OCI-LY3 (cell line): Measurements from ENCODE around the gene PTPRCAP.

Experiments
- H2AFZ ChIP-seq: fragments of 200-600, 300-600 bp; shearing (Covaris generic); 2 replicates; pipeline ENCODE4 v1.6.0; 2014; ENCODE audit warnings: antibody characterized with exemption, low read depth, low read length
- H3K27ac ChIP-seq: fragments of 200-600, 300-600 bp; sonication (generic); 2 replicates; pipeline ENCODE4 v1.5.1; 2014; ENCODE audit warnings: mild to moderate bottlenecking, low read length, moderate library complexity, mixed read lengths
- H3K27me3 ChIP-seq: fragments of 200-600, 300-600 bp; sonication (generic); 2 replicates; pipeline ENCODE4 v1.6.1; 2014; ENCODE audit warnings: low read depth, low read length, mixed read lengths
- H3K36me3 ChIP-seq: fragments of 200-600, 300-600 bp; sonication (generic); replicated peaks from 2 replicates; pipeline ENCODE3; 2014; ENCODE audit warnings: low read depth, low read length, mixed read lengths
- H3K4me1 ChIP-seq: fragments of 300-600, 200-600 bp; sonication (generic); 2 replicates; pipeline ENCODE4 v1.6.1; 2014; ENCODE audit warnings: low read length, mixed read lengths
- H3K4me2 ChIP-seq: fragments of 200-600, 300-600 bp; sonication (generic); 2 replicates; pipeline ENCODE4 v1.6.1; 2014; ENCODE audit warnings: low read length, mixed read lengths
- H3K4me3 ChIP-seq: fragments of 300-600, 200-600 bp; sonication (generic); 2 replicates; pipeline ENCODE4 v1.5.1; 2014; ENCODE audit warnings: antibody characterized with exemption, mild to moderate bottlenecking, low read length, moderate library complexity
- H3K79me2 ChIP-seq: fragments of 300-600, 200-600 bp; shearing (Covaris generic); 2 replicates; pipeline ENCODE4 v1.6.1; 2014; ENCODE audit warnings: mild to moderate bottlenecking, low read length, mixed read lengths
- H3K9ac ChIP-seq: fragments of 300-600, 200-600 bp; shearing (Covaris generic); 2 replicates; pipeline ENCODE4 v1.6.0; 2014; ENCODE audit warnings: mild to moderate bottlenecking, low read length, moderate library complexity
- H3K9me3 ChIP-seq: fragments of 200-600, 300-600 bp; shearing (Covaris generic); 2 replicates; pipeline ENCODE4 v1.6.1; 2014; ENCODE audit warnings: low read length, mixed read lengths; ENCODE audit not compliant: insufficient read depth
- H4K20me1 ChIP-seq: fragments of 200-600, 300-600 bp; sonication (generic); 2 replicates; pipeline ENCODE4 v1.6.1; 2016; ENCODE audit warnings: low read length, mixed read lengths; ENCODE audit not compliant: insufficient read depth
- EZH2phosphoT487 ChIP-seq: fragments of 200-600 bp; shearing (Covaris generic); IDR thresholded peaks from 2 replicates; pipeline ENCODE4 v1.6.1; 2018; ENCODE audit warnings: antibody characterized with exemption, mixed run types, low read depth
- TF ChIP-seq, protein P1 (sequence below): fragments of 200-600, 300-600 bp; sonication (generic); IDR thresholded peaks from 2 replicates; pipeline ENCODE4 v1.5.1; 2014; ENCODE audit warnings: antibody characterized with exemption, low read length, low read depth

PTPRCAP gene

DNA sequence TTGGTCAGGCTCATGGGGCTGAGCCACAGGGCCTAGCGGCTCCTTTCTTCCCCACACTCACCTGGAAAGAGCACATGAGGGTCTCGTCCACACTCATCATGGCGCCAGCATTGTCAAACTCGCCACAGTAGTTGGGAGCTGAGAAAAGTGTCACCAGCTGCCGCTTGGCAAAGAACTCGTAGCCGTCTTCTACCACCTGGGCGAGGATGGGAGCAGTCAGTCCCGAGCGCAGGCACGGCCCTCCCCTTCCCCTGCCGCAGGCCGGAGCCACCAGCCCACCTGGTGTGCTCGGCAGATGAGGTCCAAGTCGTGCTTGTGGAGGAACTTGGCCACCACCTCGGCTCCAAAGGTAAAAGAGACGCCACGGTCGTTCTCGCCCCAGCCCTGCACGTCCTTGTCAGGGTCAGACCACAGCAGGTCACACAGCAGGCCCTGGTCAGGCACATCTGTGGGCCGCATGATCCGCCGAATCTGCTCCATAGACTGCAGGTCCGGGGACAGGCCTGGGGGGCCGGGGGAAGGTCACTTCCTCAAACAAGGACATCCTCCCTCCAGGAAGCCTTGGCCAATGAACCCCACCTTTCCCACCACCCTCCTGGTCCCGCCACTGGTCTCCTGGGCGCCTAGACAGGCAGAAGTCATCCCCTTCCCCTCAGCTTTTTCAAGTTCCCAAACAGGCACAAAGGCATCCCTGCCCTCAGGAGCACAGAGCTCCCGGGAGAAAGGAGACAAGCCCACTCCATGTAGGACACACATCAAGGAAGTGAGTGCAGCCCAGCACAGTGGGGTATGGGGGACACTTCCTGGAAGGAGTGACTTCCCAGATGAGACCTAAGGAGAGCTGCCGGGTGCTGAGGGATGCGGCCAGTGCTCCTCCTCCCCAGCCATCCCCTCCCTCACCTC is 38.6 kb downstream of the PTPRCAP start:
- Histone ChIP-seq H3K79me2 (peaks cover 21% of the 10 kb centered on the region), H4K20me1 (peaks cover 11% of the 10 kb centered on the region; the same call in 1 of the 2 replicates), H3K27me3 (no peaks in the 10 kb centered on the region), H3K4me3 (no peak overlapping the region), H2AFZ (no peak overlapping the region), H3K4me1 (peaks cover 29% of the 10 kb centered on the region), H3K36me3 (peaks cover 47% of the 10 kb centered on the region), H3K27ac (no peak overlapping the region), H3K9ac (no peak overlapping the region), H3K9me3 (no peaks in the 10 kb centered on the region), H3K4me2 (no peak overlapping the region)
- TF ChIP-seq, protein P1, sequence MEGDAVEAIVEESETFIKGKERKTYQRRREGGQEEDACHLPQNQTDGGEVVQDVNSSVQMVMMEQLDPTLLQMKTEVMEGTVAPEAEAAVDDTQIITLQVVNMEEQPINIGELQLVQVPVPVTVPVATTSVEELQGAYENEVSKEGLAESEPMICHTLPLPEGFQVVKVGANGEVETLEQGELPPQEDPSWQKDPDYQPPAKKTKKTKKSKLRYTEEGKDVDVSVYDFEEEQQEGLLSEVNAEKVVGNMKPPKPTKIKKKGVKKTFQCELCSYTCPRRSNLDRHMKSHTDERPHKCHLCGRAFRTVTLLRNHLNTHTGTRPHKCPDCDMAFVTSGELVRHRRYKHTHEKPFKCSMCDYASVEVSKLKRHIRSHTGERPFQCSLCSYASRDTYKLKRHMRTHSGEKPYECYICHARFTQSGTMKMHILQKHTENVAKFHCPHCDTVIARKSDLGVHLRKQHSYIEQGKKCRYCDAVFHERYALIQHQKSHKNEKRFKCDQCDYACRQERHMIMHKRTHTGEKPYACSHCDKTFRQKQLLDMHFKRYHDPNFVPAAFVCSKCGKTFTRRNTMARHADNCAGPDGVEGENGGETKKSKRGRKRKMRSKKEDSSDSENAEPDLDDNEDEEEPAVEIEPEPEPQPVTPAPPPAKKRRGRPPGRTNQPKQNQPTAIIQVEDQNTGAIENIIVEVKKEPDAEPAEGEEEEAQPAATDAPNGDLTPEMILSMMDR = no peak
- TF ChIP-seq EZH2phosphoT487 = no peak

DNA sequence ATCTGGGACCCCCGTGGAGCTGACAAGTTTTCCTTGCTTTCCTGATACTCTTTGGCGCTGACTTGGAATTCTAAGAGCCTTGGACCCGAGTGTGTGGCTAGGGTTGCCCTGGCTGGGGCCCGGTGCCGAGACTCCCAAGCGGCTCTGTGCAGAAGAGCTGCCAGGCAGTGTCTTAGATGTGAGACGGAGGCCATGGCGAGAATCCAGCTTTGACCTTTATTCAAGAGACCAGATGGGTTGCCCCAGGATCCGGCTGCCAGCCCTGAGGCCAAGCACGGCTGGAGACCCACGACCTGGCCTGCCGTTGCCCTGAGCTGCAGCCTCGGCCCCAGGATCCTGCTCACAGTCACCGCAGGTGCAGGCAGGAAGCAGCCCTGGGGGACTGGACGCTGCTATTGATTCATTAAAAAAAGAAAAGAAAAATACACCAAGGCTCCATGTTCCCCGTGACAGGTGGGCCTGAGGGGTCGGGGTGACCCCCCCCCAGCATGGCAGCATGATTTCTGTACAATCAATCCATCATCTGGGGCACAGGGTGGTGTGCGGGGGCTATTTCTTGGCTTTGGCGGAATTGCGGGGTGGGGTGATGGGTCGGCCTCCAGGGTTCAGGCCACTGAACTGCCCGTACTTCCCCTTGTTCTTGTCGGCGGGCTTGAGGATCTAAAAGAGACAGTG is 39.4 kb downstream of the PTPRCAP start:
- H3K9me3 ChIP-seq = no peaks in the 10 kb centered on the region
- H3K9ac ChIP-seq = no peak overlapping the region
- no peak overlapping the region for H2AFZ ChIP-seq
- H3K4me3 ChIP-seq = no peak overlapping the region
- H3K36me3 ChIP-seq = peaks cover 53% of the 10 kb centered on the region
- H3K27ac ChIP-seq = no peak overlapping the region
- H4K20me1 ChIP-seq = peaks cover 11% of the 10 kb centered on the region; the same call in 1 of the 2 replicates
- no peaks in the 10 kb centered on the region for H3K27me3 ChIP-seq
- H3K79me2 ChIP-seq = peaks cover 21% of the 10 kb centered on the region
- no peak for TF ChIP-seq EZH2phosphoT487
- TF ChIP-seq, protein P1 = no peak
- no peak overlapping the region for H3K4me2 ChIP-seq
- peaks cover 21% of the 10 kb centered on the region for H3K4me1 ChIP-seq

DNA sequence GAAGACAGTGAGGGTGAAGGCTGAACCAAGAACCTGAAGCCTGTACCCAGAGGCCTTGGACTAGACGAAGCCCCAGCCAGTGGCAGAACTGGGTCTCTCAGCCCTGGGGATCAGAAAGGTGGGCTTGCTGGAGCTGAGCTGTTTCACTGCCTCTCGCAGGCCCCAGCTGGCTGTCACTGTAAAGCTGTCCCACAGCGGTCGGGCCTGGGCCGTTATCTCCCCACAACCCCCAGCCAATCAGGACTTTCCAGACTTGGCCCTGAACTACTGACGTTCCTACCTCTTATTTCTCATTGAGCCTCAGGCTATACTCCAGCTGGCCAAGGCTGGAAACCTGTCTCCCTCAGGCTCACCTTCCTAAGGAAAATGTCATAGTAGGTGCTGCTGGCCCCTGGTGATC is 39.9 kb downstream of the PTPRCAP start:
- Histone ChIP-seq H3K27ac (no peak overlapping the region), H3K36me3 (peaks cover 53% of the 10 kb centered on the region), H3K4me3 (no peak overlapping the region), H3K9me3 (no peaks in the 10 kb centered on the region), H3K4me1 (peaks cover 17% of the 10 kb centered on the region), H3K27me3 (no peaks in the 10 kb centered on the region), H3K4me2 (no peak overlapping the region), H4K20me1 (peaks cover 11% of the 10 kb centered on the region; the same call in 1 of the 2 replicates), H3K9ac (no peak overlapping the region), H2AFZ (no peak overlapping the region), H3K79me2 (peaks cover 23% of the 10 kb centered on the region)
- TF ChIP-seq EZH2phosphoT487 = no peak
- TF ChIP-seq, protein P1 = no peak
